AG10803 (cell line): ENCODE measurements around the gene KMT2E.

Source experiments
- DNase-seq: peaks from one replicate; pipeline ENCODE4 v3.0.0; 2010; ENCODE audit warnings: low read depth
- H3K4me3 ChIP-seq: 2 replicates; pipeline ENCODE4 v1.5.1; 2011; ENCODE audit warnings: mild to moderate bottlenecking, low read length, control low read depth
- CTCF ChIP-seq: conservative IDR thresholded peaks from 2 replicates; pipeline ENCODE4 v1.5.1; 2011; ENCODE audit warnings: mild to moderate bottlenecking, low read length, control low read depth, inconsistent platforms

Gene KMT2E

GRCh38 chr7:104978460-104978859 is 35.5 kb upstream of the KMT2E start:
- no peak for TF ChIP-seq CTCF
- DNase-seq: peak; percentile 43
- no peak overlapping the region for H3K4me3 ChIP-seq

- TF ChIP-seq CTCF: no peak
- peak; percentile 77 for DNase-seq
- no peak overlapping the region for H3K4me3 ChIP-seq
These were observed 34.7 kb upstream of the KMT2E start for GRCh38 chr7:104979167-104979841.

GRCh38 chr7:104980440-104980839 is 33.6 kb upstream of the KMT2E start:
- no peak overlapping the region for H3K4me3 ChIP-seq
- no peak for DNase-seq
- no peak for TF ChIP-seq CTCF

GRCh38 chr7:104980841-104981671 is 32.9 kb upstream of the KMT2E start:
- TF ChIP-seq CTCF: peak; percentile 67
- H3K4me3 ChIP-seq: no peak overlapping the region
- DNase-seq: peak; percentile 51

GRCh38 chr7:104981672-104982037 is 32.4 kb upstream of the KMT2E start:
- TF ChIP-seq CTCF: no peak
- no peak for DNase-seq
- no peak overlapping the region for H3K4me3 ChIP-seq

- no peak for TF ChIP-seq CTCF
- DNase-seq: no peak
- peak overlapping the region; percentile 72 for H3K4me3 ChIP-seq
These were observed 31.5 kb upstream of the KMT2E start for GRCh38 chr7:104982308-104983075.
